K562 (cell line): ENCODE data around the gene LARP6. TPM values are rescaled to one million over a fixed set of nuclear protein-coding genes. Genes with fewer than 3 reads are reported as not detected.

ENCODE experiments used
- ATAC-seq: fragments of 200-7000 bp; cut with Tn5 transposase; 3 replicates; pipeline ENCODE4 v1.9.1; 2020; ENCODE audit warnings: moderate library complexity
- BruUV-seq: library from RNA; stranded (reverse); fragments of 400-500 nt; replicated peaks from 2 replicates; lab custom pipeline; 2021; lab: Mats Ljungman, UMichigan
- CTCF ChIA-PET: fragments of 300-600 bp; formaldehyde crosslinking; extraction: SDS; loops from one replicate; lab custom pipeline; 2021; ENCODE audit warnings: low intra/inter-chr PET ratio; lab: Yijun Ruan, JAX
- POLR2A ChIA-PET: fragments of 300-600, 350-650 bp; sonication (Branson Sonifier 250); formaldehyde crosslinking; extraction: SDS; loops from one replicate; lab custom pipeline; 2021; ENCODE audit warnings: antibody characterized with exemption, inconsistent platforms; lab: Yijun Ruan, JAX
- DNase-seq, 4 experiments: peaks; one replicate each; pipeline versions ENCODE4 v3.0.0 to v3.0.0-alpha.2; 2011 to 2018; ENCODE audit warnings: low spot score in 3 of 4, mixed read lengths in 3 of 4; ENCODE audit errors: extremely low read depth in 1 of 4
- FAIRE-seq: peaks from 2 replicates; lab custom pipeline; 2011; peaks lifted over from hg19 to GRCh38; lab: Jason Lieb, UNC
- H2AFZ ChIP-seq: 2 replicates; pipeline ENCODE4 v1.6.0; 2011; ENCODE audit warnings: low read depth, low read length, control low read depth, inconsistent platforms
- H3K27ac ChIP-seq: fragments of 200-600 bp; 3 replicates; pipeline ENCODE4 v1.8.0; 2011; ENCODE audit warnings: low read depth, mild to moderate bottlenecking, control low read depth, inconsistent platforms, low read length, moderate library complexity, mixed read lengths; ENCODE audit errors: extremely low read depth
- H3K27me3 ChIP-seq, 2 experiments: fragments of 300-600 bp in 1 of 2; 2 replicates in 1 of 2; 3 replicates in 1 of 2; pipeline versions ENCODE4 v1.6.0 to v1.8.0; 2011; ENCODE audit warnings: inconsistent platforms in 2 of 2, low read length in 2 of 2, mild to moderate bottlenecking in 1 of 2, mixed read lengths in 1 of 2, moderate library complexity in 1 of 2; ENCODE audit not compliant: control insufficient read depth in 2 of 2, insufficient read depth in 2 of 2
- H3K36me3 ChIP-seq: fragments of 300-600 bp; 3 replicates; pipeline ENCODE4 v1.8.0; 2011; ENCODE audit warnings: mild to moderate bottlenecking, low read length, inconsistent platforms; ENCODE audit not compliant: control insufficient read depth, insufficient read depth
- H3K4me1 ChIP-seq, 2 experiments: fragments of 200-600 bp in 1 of 2; replicated peaks in 1 of 2; 2 replicates in 1 of 2; 3 replicates in 1 of 2; pipeline versions ENCODE4 v1.5.1 to v1.8.0; 2011; ENCODE audit warnings: inconsistent platforms in 2 of 2, low read length in 2 of 2, mild to moderate bottlenecking in 1 of 2, mixed read lengths in 1 of 2, moderate library complexity in 1 of 2; ENCODE audit not compliant: control insufficient read depth in 2 of 2, insufficient read depth in 2 of 2
- H3K4me2 ChIP-seq: 2 replicates; pipeline ENCODE4 v1.6.1; 2011; ENCODE audit warnings: low read length, control low read depth, inconsistent platforms, mixed read lengths; ENCODE audit not compliant: insufficient read depth
- H3K4me3 ChIP-seq: fragments of 200-600 bp; sonication (generic), shearing (Covaris generic); 2 replicates; pipeline ENCODE4 v1.5.1; 2016; ENCODE audit warnings: control low read depth, inconsistent platforms
- H3K79me2 ChIP-seq: fragments of 200-600 bp; 3 replicates; pipeline ENCODE4 v1.8.0; 2011; ENCODE audit warnings: low read length, inconsistent platforms; ENCODE audit not compliant: control insufficient read depth, insufficient read depth
- H3K9ac ChIP-seq, 2 experiments: 2 replicates each; pipeline versions ENCODE4 v1.6.0 to v1.6.1; 2011; ENCODE audit warnings: low read depth in 2 of 2, low read length in 2 of 2, control low read depth in 1 of 2, inconsistent platforms in 1 of 2, mild to moderate bottlenecking in 1 of 2, mixed read lengths in 1 of 2; ENCODE audit not compliant: insufficient read depth in 1 of 2
- H3K9me1 ChIP-seq: one replicate; pipeline ENCODE4 v1.6.0; 2011; ENCODE audit warnings: inconsistent platforms, mild to moderate bottlenecking, low read length, moderate library complexity; ENCODE audit not compliant: control insufficient read depth, insufficient read depth
- H3K9me3 ChIP-seq: replicated peaks from 2 replicates; pipeline ENCODE4 v1.5.1; 2011; ENCODE audit warnings: low read depth, low read length, inconsistent platforms; ENCODE audit not compliant: control insufficient read depth, insufficient read depth
- H4K20me1 ChIP-seq: replicated peaks from 2 replicates; pipeline ENCODE4 v1.6.1; 2011; ENCODE audit warnings: low read length, inconsistent platforms, mixed read lengths; ENCODE audit not compliant: control insufficient read depth, insufficient read depth
- CEBPB ChIP-seq: fragments of 450-650 bp; IDR thresholded peaks from 2 replicates; pipeline ENCODE4 v1.6.1; 2016; ENCODE audit warnings: missing genetic modification characterization, missing compliant biosample characterization
- ZC3H8 ChIP-seq: fragments of 450-650 bp; IDR thresholded peaks from 2 replicates; pipeline ENCODE4 v1.6.1; 2017
- ZNF23 ChIP-seq: fragments of 250-450 bp; sonication (Bioruptor Pico); IDR thresholded peaks from 2 replicates; pipeline ENCODE4 v1.4.0; 2020; ENCODE audit warnings: mild to moderate bottlenecking
- ZNF263 ChIP-seq: sonication (generic); formaldehyde crosslinking; IDR thresholded peaks from 2 replicates; pipeline ENCODE4 v1.8.0; 2022; ENCODE audit warnings: mild to moderate bottlenecking, missing genetic modification reagents, borderline replicate concordance
- WGBS: fragments of 100-300 bp; shearing (Covaris generic); methylation state at CpG from one replicate; pipeline ENCODE4 v1.1.6; 2016; ENCODE audit warnings: low coverage, mixed read lengths; ENCODE audit not compliant: insufficient coverage; ENCODE audit errors: missing lambda C conversion rate; 5-methylcytosine and 5-hydroxymethylcytosine counted together
- in situ Hi-C: fragments of 300-500 bp; cut with MboI; formaldehyde crosslinking; loops from 4 replicates; pipeline ENCODE4 v1.15.0; 2018; ENCODE audit warnings: inconsistent platforms, mixed read lengths
- intact Hi-C: fragments of 100-400 bp; cut with micrococcal nuclease; formaldehyde crosslinking; loops from 2 replicates; pipeline ENCODE4 v1.14.2; 2022
- polyA plus RNA-seq, 8 experiments: library from polyadenylated mRNA; depleted of rRNA in 4 of 8; stranded (reverse) in 5 of 8; unstranded in 3 of 8; fragments of >200 nt; fragmentation: Nextera tagmentation in 2 of 8; fragmentation: Illumina TruSeq in 1 of 8; extraction: Ambion mirVana in 2 of 8; extraction: Trizol in 1 of 8; gene quantifications; 2 replicates each; pipeline versions ENCODE4 v1.2.1 to v1.2.3, GENCODE V29; 2011 to 2014; ENCODE audit warnings: inconsistent platforms in 1 of 8, missing spikeins in 1 of 8
- total RNA-seq, 7 experiments: library from RNA; depleted of rRNA in 6 of 7; stranded (reverse); fragments of >200 nt in 6 of 7; fragmentation: Illumina TruSeq in 2 of 7; extraction: Trizol in 2 of 7; gene quantifications; 2 replicates each; pipeline versions ENCODE4 v1.2.1 to v1.2.3, GENCODE V29; 2011 to 2021; ENCODE audit warnings: low replicate concordance in 1 of 7
- TF ChIP-seq, protein P1 (sequence below): fragments of 250-450 bp; sonication (Bioruptor Pico); IDR thresholded peaks from 2 replicates; pipeline ENCODE4 v1.5.0; 2021; ENCODE audit warnings: mild to moderate bottlenecking, moderate library complexity
- TF ChIP-seq, protein P2 (sequence below): fragments of 450-650 bp; formaldehyde crosslinking; IDR thresholded peaks from 2 replicates; pipeline ENCODE4 v1.4.0; 2022; ENCODE audit warnings: mild to moderate bottlenecking, moderate library complexity
- TF ChIP-seq, protein P3 (sequence below), 2 experiments: fragments of 450-650 bp in 1 of 2; sonication (generic) in 1 of 2; formaldehyde crosslinking in 1 of 2; IDR thresholded peaks; 2 replicates each; pipeline versions ENCODE4 v1.7.1 to v1.9.0; 2016 to 2022; ENCODE audit warnings: inconsistent platforms in 1 of 2, mild to moderate bottlenecking in 1 of 2, missing genetic modification reagents in 1 of 2

Gene LARP6
- total and polyA plus RNA-seq, 9 of the 15 experiments (the other 6 are each of a cell fraction or from before 2014, with no cell fraction given) = not detected

DNA sequence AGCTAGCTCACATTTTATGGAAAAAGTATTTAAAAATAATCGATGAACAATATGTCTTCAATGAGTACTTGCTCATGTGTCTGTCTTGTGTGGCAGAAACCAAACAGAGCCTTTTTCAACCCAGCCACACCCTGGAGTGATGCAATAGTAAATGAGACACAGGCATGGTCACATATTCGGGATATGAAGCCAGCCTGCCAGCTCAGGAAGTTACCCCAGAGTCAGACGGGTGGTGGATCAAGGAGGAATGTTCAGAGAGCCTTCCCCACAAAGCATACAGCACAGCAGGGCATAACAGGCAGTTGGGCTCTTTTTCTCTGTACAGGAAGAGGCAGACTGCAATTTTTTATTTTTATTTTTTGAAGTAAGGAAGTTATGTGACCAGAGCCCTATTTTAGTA is 27.3 kb downstream of the LARP6 start (continued):
- no peak for TF ChIP-seq ZNF23
- TF ChIP-seq ZC3H8 = no peak
- TF ChIP-seq, protein P1, sequence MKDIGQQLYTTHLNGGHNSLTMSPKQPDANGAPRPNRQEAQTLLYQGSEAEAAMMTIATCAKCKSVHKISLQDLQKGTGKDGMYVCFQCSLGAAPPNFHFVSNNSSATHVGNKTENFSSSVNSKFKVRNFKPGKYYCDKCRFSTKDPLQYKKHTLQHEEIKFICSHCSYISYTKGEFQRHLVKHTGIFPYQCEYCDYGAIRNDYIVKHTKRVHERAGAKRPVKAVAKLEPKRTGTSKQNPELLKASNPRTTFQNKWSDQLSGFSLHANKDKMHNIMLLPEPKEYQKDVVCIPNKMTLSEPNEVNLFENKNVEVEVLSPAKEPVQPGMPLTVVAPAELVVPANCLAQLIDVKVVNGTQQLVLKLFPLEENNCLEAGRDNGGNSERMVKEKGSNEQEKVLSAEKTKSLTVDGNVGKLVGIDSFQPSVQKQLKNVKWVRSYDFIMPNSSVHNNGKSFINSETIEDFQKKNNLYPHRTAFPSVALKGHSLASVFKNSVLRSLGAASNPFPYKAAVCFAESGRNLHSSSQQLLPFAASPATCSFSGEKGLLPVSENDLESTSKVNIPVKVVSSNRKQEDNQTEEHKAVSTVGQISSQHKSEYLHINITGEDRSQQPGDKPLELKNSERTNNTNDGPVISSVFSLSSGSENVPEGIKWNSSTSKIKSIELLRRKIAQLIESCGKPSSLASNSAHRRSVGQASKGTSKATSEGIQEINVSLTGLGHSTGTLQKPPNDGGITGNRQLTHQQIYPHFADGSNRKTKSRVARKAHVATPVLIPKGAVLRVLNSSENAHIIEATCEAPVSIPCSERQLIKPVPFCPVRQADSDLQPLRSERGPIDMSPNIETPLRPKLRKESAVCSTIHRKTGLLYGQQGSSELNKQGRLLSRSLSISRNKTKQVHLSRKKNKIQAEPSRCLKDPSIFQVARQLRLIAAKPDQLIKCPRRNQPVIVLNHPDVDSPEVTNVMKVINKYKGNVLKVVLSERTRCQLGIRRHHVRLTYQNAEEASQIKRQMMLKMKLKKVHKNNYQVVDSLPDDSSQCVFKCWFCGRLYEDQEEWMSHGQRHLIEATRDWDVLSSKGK (CRISPR knock-in tag) = no peak
- TF ChIP-seq, protein P2, sequence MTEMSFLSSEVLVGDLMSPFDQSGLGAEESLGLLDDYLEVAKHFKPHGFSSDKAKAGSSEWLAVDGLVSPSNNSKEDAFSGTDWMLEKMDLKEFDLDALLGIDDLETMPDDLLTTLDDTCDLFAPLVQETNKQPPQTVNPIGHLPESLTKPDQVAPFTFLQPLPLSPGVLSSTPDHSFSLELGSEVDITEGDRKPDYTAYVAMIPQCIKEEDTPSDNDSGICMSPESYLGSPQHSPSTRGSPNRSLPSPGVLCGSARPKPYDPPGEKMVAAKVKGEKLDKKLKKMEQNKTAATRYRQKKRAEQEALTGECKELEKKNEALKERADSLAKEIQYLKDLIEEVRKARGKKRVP (CRISPR knock-in tag) = peak; percentile 67; the same call in 1 of the 2 replicates
- peak; percentile 38; the same call in 1 of the 2 replicates for TF ChIP-seq CEBPB
- no peak for TF ChIP-seq ZNF263 (CRISPR knock-in tag)

DNA sequence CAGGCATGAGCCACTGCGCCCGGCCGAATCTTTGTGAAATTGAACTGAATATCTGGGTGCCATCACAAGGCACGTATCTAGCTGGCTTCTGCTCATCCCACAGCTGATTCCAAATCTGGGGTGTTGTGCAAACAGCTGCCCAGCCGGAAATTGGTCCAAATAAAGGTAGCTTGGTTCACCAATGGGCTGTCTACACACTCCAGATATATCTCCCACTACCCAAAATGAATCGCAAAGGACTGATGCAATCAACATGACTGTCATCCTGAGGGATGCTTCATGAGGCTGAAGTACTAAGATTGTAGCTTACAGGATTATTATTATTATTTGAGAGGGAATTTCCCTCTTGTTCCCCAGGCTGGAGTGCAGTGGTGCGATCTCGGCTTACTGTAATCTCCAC is 28.1 kb downstream of the LARP6 start:
- no peak for DNase-seq
- no TSS peak for BruUV-seq
- no peak overlapping the region for H3K4me2 ChIP-seq
- H3K27me3 ChIP-seq = no peaks in the 10 kb centered on the region
- no peak for ATAC-seq
- no peaks in the 10 kb centered on the region for H3K79me2 ChIP-seq
- H2AFZ ChIP-seq = no peak overlapping the region
- no peaks in the 10 kb centered on the region for H3K9me3 ChIP-seq
- H3K4me3 ChIP-seq = no peak overlapping the region
- H3K9ac ChIP-seq = no peak overlapping the region
- ChIA-PET CTCF (no interaction called here), POLR2A (no interaction called here)
- no peaks in the 10 kb centered on the region for H3K4me1 ChIP-seq
- H3K27ac ChIP-seq = no peak overlapping the region
- FAIRE-seq = no peak
- H3K36me3 ChIP-seq = no peaks in the 10 kb centered on the region
- no peaks in the 10 kb centered on the region for H4K20me1 ChIP-seq
- H3K9me1 ChIP-seq = no peaks in the 10 kb centered on the region
- intact Hi-C loops = loop anchor here (2.0 kb wide), 1 partner anchor 615 kb away; no protein-coding TSS in a partner anchor
- in situ Hi-C loops = no loop called here
- 0% methylated on average over 6 of the region's 8 CpGs for WGBS
- TF ChIP-seq, protein P3, sequence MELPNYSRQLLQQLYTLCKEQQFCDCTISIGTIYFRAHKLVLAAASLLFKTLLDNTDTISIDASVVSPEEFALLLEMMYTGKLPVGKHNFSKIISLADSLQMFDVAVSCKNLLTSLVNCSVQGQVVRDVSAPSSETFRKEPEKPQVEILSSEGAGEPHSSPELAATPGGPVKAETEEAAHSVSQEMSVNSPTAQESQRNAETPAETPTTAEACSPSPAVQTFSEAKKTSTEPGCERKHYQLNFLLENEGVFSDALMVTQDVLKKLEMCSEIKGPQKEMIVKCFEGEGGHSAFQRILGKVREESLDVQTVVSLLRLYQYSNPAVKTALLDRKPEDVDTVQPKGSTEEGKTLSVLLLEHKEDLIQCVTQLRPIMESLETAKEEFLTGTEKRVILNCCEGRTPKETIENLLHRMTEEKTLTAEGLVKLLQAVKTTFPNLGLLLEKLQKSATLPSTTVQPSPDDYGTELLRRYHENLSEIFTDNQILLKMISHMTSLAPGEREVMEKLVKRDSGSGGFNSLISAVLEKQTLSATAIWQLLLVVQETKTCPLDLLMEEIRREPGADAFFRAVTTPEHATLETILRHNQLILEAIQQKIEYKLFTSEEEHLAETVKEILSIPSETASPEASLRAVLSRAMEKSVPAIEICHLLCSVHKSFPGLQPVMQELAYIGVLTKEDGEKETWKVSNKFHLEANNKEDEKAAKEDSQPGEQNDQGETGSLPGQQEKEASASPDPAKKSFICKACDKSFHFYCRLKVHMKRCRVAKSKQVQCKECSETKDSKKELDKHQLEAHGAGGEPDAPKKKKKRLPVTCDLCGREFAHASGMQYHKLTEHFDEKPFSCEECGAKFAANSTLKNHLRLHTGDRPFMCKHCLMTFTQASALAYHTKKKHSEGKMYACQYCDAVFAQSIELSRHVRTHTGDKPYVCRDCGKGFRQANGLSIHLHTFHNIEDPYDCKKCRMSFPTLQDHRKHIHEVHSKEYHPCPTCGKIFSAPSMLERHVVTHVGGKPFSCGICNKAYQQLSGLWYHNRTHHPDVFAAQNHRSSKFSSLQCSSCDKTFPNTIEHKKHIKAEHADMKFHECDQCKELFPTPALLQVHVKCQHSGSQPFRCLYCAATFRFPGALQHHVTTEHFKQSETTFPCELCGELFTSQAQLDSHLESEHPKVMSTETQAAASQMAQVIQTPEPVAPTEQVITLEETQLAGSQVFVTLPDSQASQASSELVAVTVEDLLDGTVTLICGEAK (IDR thresholded peaks at IDR 0.05) = no peak
- TF ChIP-seq, protein P3 (CRISPR knock-in tag; IDR thresholded peaks at IDR 0.05) = no peak
